GM21526 (cell line): ENCODE data around the gene CFAP70.
"Not testable (repeated sequence)": the region's sequence is repeated elsewhere in the genome, so short reads cannot be mapped to it uniquely, and the experiment has no call there.

ENCODE experiments used
- ATAC-seq: cut with Tn5 transposase; IDR thresholded peaks from one replicate; pipeline ENCODE4 v1.9.1; 2021; ENCODE audit warnings: moderate library complexity; ENCODE audit not compliant: unreplicated experiment, low FRiP score

The CFAP70 gene

DNA sequence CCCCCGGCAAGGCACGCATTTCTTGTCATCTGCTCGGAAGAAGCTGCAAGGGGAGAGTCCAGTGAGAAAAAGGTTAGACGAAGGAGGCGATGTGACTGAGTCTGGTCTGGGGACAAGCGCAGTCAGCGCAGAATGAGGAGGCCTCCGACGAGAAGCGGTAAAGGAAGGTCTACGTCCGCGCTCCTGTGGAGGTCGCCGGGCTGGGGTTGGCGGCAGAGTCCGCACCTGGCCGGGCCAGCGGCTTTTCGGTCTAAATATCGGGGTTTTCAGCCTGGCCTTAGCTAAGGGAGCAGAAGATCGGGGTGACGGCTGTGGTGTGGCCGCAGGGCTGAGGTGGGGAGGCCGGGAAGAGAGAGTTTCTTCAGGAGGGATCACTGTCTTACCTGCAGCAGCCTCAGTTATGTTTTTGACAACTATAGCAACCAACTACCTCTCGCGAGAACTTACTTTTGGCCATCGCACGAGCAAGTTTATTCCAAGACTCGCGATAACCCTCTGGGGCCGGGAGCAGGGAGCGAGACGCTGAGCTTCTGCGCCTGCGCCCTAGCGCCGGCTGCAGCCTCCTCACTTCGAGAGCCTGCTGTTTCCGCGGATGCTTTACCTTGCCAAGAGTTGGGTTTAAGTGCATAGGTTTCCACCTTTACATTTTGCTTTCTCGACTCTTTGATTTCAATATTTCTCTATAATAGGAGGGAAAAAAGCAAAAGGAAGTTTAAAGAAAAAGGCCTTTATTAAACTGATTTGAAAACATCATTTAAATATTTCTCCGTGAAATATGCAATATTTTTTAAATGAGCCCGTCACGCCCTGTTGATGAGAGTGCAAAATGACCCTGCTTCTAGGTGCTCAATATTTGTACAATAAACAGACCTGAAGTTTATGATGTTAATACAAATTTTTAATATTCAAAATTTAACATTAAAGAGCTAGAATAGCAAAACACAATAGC, at the start of gene CFAP70:
Gene CFAP70, minus strand, starts transcription at position 534 of the 949 bp plus-strand sequence. CDS start 4,068 bp downstream, outside the sequence.
- peak; percentile 81 for ATAC-seq

DNA sequence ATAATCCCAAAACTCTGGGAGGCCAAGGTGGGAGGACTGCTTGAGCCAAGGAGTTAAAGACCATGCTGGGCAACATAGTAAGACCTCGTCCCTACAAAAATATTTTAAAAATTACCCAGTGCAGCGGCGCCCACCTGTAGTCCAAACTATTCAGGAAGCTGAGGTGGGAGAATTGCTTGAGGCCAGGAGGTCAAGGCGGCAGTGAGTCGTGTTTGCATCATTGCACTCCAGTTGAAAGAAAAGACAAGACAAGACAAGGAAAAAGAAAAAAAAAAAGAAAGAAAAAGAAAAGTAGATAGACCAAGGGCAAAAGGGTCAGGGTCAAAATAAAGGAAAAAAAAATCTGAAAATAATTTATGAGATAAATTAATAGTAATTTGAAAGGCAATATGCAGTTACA, 49.4 kb upstream of the CFAP70 start:
- no peak for ATAC-seq

DNA sequence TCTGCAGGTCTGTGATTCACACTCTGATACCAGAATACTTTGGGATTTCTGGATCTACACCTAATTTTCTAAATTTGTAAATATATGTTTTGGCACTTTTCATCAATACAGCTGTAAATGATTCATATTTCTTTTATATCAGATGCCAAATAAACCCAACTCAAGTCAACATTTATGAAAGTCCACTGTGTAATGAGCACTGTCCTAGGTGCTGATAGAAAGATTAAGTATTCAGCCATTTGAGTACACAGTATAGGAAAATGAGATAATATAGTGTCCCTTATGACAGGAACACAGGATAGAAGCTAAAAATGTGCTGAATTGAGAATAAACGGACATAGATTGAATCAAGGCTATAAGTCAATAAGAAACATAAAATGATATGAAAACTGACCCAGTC, 48.8 kb upstream of the CFAP70 start:
- ATAC-seq = no peak

DNA sequence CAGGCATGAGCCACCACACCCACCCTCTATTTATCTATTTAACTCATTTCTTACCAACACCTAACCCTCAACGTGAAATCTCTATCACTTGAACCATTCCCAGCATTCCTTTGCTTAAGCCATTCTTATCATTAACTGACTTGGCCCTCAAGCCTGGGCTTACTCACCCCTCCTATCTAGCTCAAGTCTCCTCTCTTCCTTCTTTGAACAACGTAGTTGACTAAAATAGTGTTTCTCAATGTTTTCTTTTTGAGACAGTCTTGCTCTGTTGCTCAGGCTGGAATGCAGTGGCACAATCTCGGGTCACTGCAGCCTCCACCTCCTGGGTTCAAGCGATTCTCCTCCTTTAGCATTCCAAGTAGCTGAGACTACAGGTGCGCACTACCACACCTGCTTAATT, 48.2 kb upstream of the CFAP70 start:
- ATAC-seq = no peak

DNA sequence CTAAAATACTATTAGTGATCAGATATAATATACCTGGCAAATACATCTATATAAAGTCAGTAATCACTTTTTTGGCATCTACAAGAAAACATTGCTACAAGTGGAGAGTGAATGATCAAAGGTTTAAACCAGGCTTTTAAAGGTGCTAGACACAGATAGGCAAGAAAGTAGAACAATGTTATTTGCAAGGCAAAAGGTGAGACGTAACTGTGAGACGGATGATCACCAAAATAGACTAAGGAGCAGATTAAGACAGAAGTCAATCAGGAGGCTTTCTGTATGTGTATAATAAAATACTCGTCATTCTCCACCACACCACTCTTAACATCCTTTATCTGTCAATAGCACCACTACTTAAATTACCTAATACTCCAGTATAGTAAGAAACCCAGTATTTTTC, 46.9 kb upstream of the CFAP70 start:
- ATAC-seq = no peak

DNA sequence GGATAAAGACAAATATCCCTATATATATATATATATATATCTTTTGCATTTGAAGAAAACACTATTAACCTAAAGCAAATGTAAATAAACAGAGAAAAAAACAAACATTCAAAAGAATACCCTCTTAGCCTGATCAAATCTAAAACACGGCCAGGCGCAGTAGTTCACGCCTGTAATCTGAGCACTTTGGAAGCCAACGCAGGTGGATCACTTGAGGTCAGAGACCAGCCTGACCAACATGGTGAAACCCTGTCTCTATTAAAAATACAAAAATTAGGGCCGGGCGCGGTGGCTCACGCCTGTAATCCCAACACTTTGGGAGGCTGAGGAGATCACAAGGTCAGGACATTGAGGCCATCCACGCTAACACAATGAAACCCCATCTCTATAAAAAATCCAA, 46.0 kb upstream of the CFAP70 start:
- ATAC-seq = no peak

DNA sequence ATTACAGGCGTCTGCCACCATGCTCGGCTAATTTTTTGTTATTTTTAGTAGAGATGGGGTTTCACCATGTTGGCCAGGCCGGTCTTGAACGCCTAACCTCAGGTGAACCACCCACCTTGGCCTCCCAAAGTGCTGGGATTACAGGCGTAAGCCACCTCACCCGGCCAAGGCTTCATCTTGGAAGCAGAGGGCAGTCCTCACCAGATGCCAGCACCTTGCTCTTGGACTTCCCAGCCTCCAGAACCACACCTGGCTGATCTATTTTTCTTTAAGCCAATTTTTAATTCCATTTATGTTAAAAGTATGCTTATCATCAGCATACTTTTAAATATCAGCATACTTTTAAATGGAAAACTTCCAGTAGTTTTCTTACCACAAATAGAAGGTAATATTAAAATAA, 43.0 kb upstream of the CFAP70 start:
- ATAC-seq = no peak

DNA sequence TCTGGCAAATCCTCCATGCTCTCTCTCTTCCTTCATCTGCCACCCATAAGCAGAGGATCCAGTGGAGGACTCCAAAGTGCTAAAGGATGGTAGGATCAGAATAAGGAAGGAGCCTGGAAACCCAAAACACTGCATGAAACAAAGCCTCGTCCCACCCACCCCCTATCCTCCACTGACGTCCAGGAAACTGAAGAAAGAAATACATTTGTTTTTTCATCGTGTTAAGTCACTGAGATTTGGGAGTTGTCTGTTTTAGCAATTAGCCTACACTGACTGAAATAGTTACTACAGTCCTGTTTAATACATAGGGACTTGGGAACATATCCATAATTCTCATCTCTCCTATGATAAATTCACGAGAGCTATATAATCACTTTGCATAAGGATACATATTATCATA, 40.4 kb upstream of the CFAP70 start:
- ATAC-seq = no peak

DNA sequence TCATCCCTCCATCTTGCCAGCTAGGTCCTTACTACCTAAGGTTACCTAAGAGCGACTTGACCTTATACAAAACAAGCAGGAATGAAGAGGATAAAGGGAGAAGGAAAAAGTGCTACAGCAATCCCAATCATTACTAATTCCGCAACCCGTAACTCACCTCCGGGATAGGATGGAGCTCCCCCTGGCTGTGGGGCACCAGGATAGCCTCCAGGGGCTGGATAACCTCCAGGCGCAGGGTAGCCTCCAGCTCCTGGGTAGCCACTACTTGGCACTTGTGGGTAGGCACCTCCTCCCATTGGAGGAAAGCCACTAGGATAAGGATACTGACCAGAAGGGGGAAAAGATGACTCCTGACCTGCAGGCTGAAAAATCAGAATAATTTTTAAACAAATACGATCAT, 39.4 kb upstream of the CFAP70 start:
- ATAC-seq = no peak

DNA sequence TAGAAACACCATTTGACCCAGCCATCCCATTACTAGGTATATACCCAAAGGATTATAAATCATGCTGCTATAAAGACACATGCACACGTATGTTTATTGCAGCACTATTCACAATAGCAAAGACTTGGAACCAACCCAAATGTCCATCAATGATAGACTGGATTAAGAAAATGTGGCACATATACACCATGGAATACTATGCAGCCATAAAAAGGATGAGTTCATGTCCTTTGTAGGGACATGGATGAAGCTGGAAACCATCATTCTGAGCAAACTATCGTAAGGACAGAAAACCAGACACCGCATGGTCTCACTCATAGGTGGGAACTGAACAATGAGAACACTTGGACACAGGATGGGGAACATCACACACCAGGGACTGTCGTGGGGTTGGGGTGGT, 35.7 kb upstream of the CFAP70 start:
- not testable (repeated sequence) for ATAC-seq

DNA sequence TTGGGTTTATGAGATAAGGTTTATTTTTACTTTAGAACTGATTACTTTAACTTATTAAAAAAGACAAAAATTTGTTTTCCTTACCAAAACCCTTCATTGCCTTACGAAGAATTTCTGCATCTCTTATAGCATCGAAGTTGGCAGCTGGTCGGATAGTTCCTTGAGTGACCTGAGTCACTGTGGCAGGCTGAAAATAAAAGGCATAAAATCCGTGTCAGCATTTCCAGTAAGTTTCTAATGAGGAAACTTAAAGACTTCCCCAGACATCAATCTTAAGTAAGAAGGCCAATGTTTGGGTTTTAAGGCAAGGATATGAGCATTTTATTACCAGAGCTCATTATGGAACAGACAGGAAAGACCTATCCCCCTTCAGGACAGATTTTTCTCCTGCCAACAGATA, 29.6 kb upstream of the CFAP70 start:
- no peak for ATAC-seq

DNA sequence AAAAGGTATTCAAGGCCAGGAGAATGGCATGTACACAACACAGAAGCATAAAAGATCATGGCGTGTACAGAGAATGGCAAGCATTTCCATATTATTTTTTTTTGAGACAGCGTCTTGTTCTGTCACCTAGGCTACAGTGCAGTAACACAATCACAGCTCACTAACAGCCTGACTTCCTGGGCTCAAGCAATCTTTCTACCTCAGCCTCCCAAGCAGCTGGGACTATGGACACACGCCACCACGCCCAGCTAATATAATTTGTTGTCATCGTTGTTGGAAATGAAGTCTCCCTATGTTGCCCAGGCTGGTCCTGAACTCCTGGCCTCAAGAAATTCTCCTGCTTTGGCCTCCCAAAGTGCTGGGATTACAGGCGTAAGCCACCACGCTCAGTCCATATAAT, 27.9 kb upstream of the CFAP70 start:
- no peak for ATAC-seq

DNA sequence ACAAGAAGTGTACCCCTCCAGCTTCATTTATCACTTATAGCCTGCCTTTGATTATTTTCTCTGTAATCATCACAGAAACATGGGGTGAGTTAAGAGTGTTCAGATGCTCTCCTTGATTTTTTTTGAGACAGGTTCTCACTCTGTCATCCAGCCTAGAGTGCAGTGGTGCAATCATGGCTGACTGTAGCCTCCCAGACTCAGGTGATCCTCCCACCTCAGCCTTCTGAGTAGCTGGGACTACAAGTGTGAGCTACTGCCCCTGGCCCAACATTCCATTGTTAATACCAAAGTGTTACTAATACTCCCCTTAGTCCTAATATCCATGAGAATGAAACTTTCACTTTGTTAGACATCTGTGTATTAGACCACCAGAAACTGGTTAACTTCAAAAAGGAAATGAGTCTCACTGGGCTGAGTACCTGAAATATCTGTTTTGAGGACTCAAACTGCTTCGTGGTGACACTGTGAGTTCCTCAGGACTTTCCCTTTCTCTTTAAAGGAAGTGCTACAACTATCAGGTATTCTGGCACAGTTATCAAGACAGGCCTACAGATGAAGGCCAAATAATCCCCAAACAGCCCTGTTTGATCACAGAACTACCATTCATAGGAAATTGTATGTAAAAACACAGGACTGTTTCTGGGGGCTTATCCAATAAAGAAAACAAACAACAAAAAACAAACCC, 20.5 kb upstream of the CFAP70 start:
- ATAC-seq = no peak

DNA sequence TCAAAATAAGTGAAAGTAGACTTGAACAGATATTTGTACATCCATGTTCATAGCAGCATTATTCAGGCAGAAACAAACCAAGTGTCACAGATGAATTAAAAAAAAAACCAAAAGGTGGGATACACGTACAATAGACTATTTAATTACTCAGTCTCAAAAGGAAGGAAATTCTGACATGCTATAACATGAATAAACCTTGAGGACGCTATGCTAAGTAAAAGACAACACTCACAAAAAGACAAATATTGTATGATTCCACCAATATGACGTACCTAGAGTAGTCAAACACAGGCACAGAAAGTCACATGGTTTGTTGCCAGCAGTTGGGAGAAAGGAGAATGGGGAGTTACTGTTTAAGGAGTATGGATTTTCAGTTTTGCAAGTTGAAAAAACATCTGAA, 18.0 kb upstream of the CFAP70 start:
- ATAC-seq = no peak

DNA sequence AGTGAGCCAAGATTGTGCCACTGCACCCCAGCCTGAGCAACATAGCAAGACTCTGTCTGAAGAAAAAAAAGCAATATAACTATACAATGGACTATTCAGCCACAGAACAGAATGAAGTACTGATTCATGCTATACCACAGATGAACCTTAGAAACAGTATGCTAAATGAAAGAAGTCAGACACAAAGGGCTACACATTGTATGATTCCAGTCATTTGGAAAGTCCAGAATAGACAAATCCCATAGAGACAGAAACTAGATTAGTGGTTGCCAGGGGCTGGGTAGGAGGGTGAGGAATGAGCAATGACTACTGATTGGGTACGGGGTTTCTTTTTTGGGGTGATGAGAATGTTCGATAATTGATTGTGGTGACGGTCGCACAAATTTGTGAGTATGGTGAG, 9.6 kb upstream of the CFAP70 start:
- ATAC-seq = no peak

DNA sequence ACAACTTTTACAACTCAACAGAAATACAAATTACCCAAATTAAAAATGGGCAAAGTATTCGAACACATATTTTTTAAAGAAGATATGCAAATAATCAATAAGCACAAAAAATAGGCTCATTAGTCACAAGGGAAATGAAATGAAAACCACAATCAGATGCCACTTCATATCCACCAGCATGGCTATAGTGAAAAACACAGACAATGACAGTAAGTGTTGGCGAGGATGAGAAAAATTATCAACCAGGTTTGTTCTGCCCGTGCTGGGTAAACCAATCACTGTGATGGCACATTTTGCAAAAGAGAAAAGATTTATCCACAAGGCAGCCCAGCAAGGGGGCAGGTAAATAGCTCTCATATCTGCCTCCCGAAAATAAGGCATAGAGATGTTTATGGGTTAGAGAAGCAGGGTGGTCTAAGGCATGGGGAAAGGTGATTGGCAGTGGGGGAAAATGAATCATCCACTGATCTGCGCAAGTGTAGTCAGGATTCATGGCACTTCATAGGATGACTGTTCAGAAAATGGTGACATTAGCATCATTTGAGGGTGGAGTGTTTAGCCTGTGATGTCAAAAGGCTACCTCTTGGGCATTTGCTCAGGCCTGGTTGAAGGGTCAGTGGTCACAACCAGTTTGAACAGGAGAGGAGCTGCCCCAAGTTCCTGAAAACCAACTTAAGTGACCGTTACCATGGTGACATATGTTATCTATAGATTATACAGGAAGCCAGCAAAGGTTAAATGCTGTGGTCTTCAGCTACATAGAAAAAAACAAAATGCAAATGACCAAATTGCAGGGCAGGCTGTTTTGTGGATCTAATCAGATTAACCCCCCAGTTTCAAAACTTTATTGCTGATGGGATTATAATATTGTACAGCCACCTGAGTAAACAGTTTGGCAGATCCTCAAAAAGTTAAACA, 8.0 kb upstream of the CFAP70 start:
- ATAC-seq = no peak

DNA sequence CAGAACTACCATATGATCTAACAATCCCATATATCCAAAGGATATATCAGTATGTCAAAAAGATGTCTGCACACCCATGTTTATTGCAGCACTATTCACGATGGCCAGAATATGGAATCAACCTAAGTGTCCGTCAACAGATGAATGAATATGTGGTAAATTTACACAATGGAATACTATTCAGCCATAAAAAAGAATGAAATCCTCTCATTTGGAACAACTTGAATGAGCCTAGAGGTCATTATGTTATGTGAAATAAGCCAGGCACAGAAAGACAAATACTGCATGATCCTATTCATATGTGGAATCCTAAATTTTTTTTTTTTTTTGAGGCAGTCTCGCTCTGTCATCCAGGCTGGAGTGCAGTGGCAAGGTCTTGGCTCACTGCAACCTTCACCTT, 6.3 kb upstream of the CFAP70 start:
- ATAC-seq = no peak

DNA sequence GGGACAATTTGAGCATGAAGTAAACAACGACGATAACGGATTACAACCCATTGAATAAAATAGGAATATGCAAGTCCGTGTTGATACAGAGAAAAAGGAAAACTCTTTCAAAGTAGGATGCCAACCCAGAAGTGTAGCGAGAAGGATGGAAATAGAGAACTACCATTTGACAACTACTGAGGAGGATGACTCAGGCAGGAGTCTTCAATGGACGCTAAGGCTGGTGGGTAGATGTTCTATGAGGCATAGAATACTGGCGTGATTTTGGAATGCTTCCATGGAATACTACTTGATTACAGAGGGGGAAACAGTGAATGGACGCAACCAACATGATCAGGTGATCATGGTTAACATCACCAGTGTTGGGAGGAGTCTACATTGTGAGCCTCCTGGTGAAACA, 828 bp upstream of the CFAP70 start:
- ATAC-seq = no peak

DNA sequence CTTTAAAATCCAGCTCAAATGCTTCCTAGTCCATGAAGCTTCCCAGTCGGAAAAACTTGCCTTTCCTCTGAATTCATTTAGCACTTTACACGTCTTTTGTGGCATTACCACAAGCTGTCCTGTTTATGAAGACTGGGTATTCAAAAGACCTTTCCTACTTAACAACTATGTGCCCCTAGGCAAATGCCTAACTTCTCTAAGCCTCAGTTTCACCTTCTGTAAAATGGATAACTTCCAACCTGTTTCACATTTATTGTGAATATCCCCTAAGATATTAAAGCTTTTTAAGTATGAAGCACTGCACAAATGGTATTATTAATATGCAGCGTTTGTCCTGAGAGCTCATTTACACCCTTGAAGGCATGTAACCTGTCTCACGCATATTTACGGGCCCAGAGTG, 843 bp downstream of the CFAP70 start:
- ATAC-seq = no peak

DNA sequence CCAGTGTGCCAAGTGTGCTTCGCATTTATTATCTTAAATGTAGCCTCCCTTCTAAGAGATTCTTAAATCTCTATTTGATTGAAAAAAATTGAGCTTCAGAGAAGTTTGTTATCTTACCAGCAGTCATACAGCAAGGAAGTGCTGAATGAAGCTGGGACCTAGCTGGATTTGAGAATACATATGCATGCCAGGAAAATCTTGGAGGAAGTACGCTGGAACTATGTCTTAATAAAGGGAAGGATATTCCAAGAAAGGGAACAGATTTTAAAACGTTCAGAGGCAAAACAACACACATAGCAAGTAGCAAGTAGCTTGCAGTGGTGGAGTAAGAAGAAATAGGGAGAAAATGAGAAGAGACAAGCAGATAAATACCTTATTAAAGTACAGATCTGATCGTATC, 1.5 kb downstream of the CFAP70 start:
- no peak for ATAC-seq

DNA sequence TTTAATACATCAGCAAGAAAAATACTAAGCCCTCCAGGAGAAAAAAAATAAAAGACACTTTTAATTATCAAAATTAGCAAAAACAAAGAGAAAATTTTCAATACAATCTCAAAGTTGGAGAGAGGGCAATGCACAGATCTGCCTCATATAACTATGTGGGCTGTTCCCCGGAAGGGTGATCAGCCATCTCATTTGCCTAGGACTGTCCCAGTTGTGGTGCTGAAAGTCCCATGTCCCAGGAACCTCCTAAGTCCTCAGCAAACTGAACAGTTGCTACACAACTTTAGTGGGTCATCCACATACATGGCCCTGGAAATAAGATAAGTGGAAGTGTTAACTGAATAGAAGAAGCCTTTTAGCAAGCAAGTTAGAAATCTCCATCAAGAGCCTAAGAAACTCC, 14.4 kb downstream of the CFAP70 start:
- no peak for ATAC-seq
